ENCODE measurements around the gene CSF1.
A peak's percentile ranks its signal among the peaks of the same experiment; 100 is the strongest.

The CSF1 gene

GRCh38 chr1:109931911-109932636, 21.4 kb downstream of the CSF1 start:
- peaks cover 12% of the 10 kb centered on the region for H3K9me3 Mint-ChIP-seq
- H3K36me3 Mint-ChIP-seq (ENCODE audit: low read depth): peaks cover 11% of the 10 kb centered on the region
- peaks cover 30% of the 10 kb centered on the region for H3K4me1 Mint-ChIP-seq
- H3K27me3 Mint-ChIP-seq (ENCODE audit: low read depth): no peaks in the 10 kb centered on the region
- H3K4me3 Mint-ChIP-seq: no peak overlapping the region
- H3K27ac Mint-ChIP-seq: peak overlapping the region; percentile 75 to 98 (median 86)
- no peak for TF ChIP-seq CTCF (IDR thresholded peaks at IDR 0.05; ENCODE audit: unreplicated experiment in 3 of 3)

- H3K4me3 Mint-ChIP-seq: no peak overlapping the region
- no peak for TF ChIP-seq CTCF (IDR thresholded peaks at IDR 0.05; ENCODE audit: unreplicated experiment in 3 of 3)
- H3K4me1 Mint-ChIP-seq: peaks cover 26% of the 10 kb centered on the region
- peak overlapping the region; percentile 75 to 98 (median 86) for H3K27ac Mint-ChIP-seq
- no peaks in the 10 kb centered on the region for H3K27me3 Mint-ChIP-seq (ENCODE audit: low read depth)
- H3K36me3 Mint-ChIP-seq (ENCODE audit: low read depth): peaks cover 8% of the 10 kb centered on the region
- H3K9me3 Mint-ChIP-seq: peaks cover 14% of the 10 kb centered on the region
These were observed 22.0 kb downstream of the CSF1 start for GRCh38 chr1:109932679-109933078.

- peaks cover under 1% of the 10 kb centered on the region for H3K27me3 Mint-ChIP-seq (ENCODE audit: low read depth)
- TF ChIP-seq CTCF (IDR thresholded peaks at IDR 0.05; ENCODE audit: unreplicated experiment in 3 of 3): no peak
- peaks cover 5% of the 10 kb centered on the region for H3K36me3 Mint-ChIP-seq (ENCODE audit: low read depth)
- peaks cover 16% of the 10 kb centered on the region for H3K9me3 Mint-ChIP-seq
- no peak overlapping the region for H3K4me3 Mint-ChIP-seq
- H3K27ac Mint-ChIP-seq: peak overlapping the region in 1 of 3 experiments; percentile 42
- H3K4me1 Mint-ChIP-seq: peaks cover 14% of the 10 kb centered on the region
These were observed 23.4 kb downstream of the CSF1 start for GRCh38 chr1:109933856-109934711.

- Mint-ChIP-seq H3K27me3 (ENCODE audit: low read depth) (peaks cover 6% of the 10 kb centered on the region), H3K27ac (peak overlapping the region in 2 of 3 experiments; percentile 16 to 49), H3K36me3 (ENCODE audit: low read depth) (peaks cover 5% of the 10 kb centered on the region), H3K4me1 (peaks cover 10% of the 10 kb centered on the region), H3K9me3 (peaks cover 22% of the 10 kb centered on the region), H3K4me3 (no peak overlapping the region)
- no peak for TF ChIP-seq CTCF (IDR thresholded peaks at IDR 0.05; ENCODE audit: unreplicated experiment in 3 of 3)
These were observed 24.8 kb downstream of the CSF1 start for GRCh38 chr1:109935451-109935900.

GRCh38 chr1:109937738-109938137, 27.1 kb downstream of the CSF1 start:
- Mint-ChIP-seq H3K36me3 (ENCODE audit: low read depth) (peaks cover 5% of the 10 kb centered on the region), H3K9me3 (peaks cover 24% of the 10 kb centered on the region), H3K27me3 (ENCODE audit: low read depth) (peaks cover 6% of the 10 kb centered on the region), H3K4me1 (no peaks in the 10 kb centered on the region), H3K4me3 (no peak overlapping the region), H3K27ac (no peak overlapping the region)
- no peak for TF ChIP-seq CTCF (IDR thresholded peaks at IDR 0.05; ENCODE audit: unreplicated experiment in 3 of 3)

All from nephron (organoid).